ENCODE measurements around the gene NFATC2.

The NFATC2 gene

GRCh38 chr20:51381557-51381956 lies 161.0 kb downstream of the NFATC2 start:
- no peaks in the 10 kb centered on the region for H3K27me3 Mint-ChIP-seq (ENCODE audit: low read depth)
- peaks cover 47% of the 10 kb centered on the region for H3K4me1 Mint-ChIP-seq (ENCODE audit: low read depth)
- H3K27ac Mint-ChIP-seq, result no peak overlapping the region
- peaks cover 40% of the 10 kb centered on the region for H3K36me3 Mint-ChIP-seq (ENCODE audit: low read depth)
- no peaks in the 10 kb centered on the region for H3K9me3 Mint-ChIP-seq
- no peak overlapping the region for H3K4me3 Mint-ChIP-seq

GRCh38 chr20:51380401-51381385 lies 161.8 kb downstream of the NFATC2 start:
- Mint-ChIP-seq H3K27me3 (ENCODE audit: low read depth) (no peaks in the 10 kb centered on the region), H3K9me3 (no peaks in the 10 kb centered on the region), H3K4me1 (ENCODE audit: low read depth) (peaks cover 47% of the 10 kb centered on the region), H3K4me3 (no peak overlapping the region), H3K27ac (peak overlapping the region; percentile 34), H3K36me3 (ENCODE audit: low read depth) (peaks cover 36% of the 10 kb centered on the region)

DNA sequence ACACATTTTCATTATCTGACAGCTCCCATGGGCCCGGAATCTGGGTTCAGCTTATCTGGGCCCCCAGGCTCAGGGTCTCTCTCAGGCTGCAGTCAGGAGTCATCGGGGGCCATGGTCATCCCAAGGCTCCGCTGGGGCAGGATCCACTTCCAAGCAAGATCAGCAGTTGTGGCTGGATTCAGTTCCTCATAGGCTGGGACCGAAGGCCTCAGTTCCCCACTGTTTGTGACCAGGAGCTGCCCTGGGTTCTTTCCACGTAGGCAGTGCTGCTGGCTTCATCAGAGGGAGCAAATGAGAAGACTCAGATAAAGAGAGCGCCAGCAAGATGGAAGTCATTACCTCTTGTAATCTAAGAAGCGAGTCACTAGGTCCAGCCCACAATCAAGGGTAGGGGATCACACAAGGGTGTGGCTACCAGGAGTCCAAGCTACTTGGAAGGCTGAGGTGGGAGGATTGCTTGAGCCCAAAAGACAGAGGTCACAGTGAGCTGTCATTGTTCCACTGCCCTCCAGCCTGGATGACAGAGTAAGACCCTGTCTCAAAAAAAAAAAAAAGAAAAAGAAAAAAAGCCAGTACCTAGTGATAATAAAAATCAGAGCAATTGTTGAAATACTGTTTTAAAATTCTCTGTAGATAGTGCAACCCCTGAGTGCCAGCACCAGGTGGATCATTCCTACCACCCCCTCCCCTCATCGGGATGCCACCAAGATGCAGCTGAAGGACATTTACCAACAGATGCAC lies 162.7 kb downstream of the NFATC2 start:
- H3K4me1 Mint-ChIP-seq (ENCODE audit: low read depth), result peaks cover 43% of the 10 kb centered on the region
- peaks cover 37% of the 10 kb centered on the region for H3K36me3 Mint-ChIP-seq (ENCODE audit: low read depth)
- H3K27me3 Mint-ChIP-seq (ENCODE audit: low read depth), result no peaks in the 10 kb centered on the region
- H3K9me3 Mint-ChIP-seq, result no peaks in the 10 kb centered on the region
- H3K4me3 Mint-ChIP-seq, result no peak overlapping the region
- peak overlapping the region; percentile 42 for H3K27ac Mint-ChIP-seq

DNA sequence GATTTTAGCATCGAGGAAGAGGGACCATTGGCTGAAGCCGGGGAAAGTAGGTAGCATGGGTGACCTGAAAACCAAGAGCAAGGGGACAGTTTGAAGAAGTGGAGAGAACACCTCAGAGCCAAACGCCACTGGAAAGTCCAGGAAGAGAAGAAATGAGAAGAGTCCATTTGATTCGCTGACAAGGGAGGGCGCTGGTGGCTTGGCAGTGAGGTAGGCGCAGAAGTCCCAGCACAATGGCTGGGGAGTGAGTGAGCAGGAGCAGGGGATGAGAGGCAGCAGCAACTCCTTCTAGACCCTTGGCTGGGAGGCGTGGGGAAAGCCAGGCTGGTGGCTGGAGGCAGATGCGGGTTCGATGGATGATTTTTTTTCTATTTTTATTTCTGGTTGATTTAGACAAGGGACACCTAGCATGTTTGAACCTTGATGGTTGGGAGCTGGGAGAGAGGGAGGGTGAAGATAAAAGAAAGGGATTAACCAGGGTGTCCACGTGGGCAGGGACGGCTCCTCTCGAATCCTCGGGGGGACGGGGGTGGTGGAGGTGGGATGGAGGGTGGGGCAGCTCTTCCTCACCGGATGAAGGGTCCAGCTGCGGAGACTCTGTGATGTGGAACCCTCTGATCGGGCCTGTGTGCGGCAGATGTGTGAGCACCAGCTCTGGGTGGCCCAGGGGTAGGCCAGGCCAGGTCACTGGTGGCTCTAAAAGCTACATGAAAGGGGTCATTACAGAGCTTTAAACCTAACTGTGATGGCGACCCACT lies 164.2 kb downstream of the NFATC2 start:
- peaks cover 32% of the 10 kb centered on the region for H3K4me1 Mint-ChIP-seq (ENCODE audit: low read depth)
- H3K4me3 Mint-ChIP-seq, result no peak overlapping the region

GRCh38 chr20:51377132-51377531 lies 165.4 kb downstream of the NFATC2 start:
- Mint-ChIP-seq H3K27me3 (ENCODE audit: low read depth) (no peaks in the 10 kb centered on the region), H3K9me3 (no peaks in the 10 kb centered on the region), H3K4me3 (no peak overlapping the region), H3K4me1 (ENCODE audit: low read depth) (peaks cover 36% of the 10 kb centered on the region), H3K27ac (no peak overlapping the region), H3K36me3 (ENCODE audit: low read depth) (peaks cover 26% of the 10 kb centered on the region)

More for the DNA sequence above, 164.2 kb downstream of the NFATC2 start:
- H3K9me3 Mint-ChIP-seq, result no peaks in the 10 kb centered on the region
- peaks cover 30% of the 10 kb centered on the region for H3K36me3 Mint-ChIP-seq (ENCODE audit: low read depth)
- H3K27ac Mint-ChIP-seq, result peak overlapping the region; percentile 35
- H3K27me3 Mint-ChIP-seq (ENCODE audit: low read depth), result no peaks in the 10 kb centered on the region

- Mint-ChIP-seq H3K9me3 (no peaks in the 10 kb centered on the region), H3K36me3 (ENCODE audit: low read depth) (peaks cover 21% of the 10 kb centered on the region), H3K27ac (no peak overlapping the region), H3K4me1 (ENCODE audit: low read depth) (peaks cover 35% of the 10 kb centered on the region), H3K4me3 (no peak overlapping the region), H3K27me3 (ENCODE audit: low read depth) (no peaks in the 10 kb centered on the region)
These were observed 166.4 kb downstream of the NFATC2 start for GRCh38 chr20:51376111-51376510.

DNA sequence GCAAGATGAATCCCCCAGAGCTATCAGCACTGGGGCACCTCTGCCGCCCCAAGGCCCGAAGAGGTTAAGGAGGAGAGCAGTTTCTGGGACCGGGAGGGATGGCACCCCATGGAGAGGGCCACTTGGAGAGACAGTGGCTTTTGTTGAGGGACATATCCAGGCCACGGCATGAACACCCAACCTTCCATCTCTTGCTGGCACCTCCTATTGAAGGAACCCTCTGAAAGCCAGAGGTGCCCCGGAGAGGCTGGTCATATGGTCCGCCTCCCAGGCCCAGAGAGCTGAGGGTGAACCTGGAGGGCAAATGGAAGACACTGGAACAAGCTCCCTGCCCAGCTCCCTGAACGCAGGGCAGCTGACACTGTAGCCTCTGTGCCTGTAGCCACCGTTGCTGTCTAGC lies 167.0 kb downstream of the NFATC2 start:
- H3K9me3 Mint-ChIP-seq, result no peaks in the 10 kb centered on the region
- H3K27me3 Mint-ChIP-seq (ENCODE audit: low read depth), result no peaks in the 10 kb centered on the region
- H3K4me1 Mint-ChIP-seq (ENCODE audit: low read depth), result peaks cover 35% of the 10 kb centered on the region
- no peak overlapping the region for H3K27ac Mint-ChIP-seq
- H3K36me3 Mint-ChIP-seq (ENCODE audit: low read depth), result peaks cover 16% of the 10 kb centered on the region
- H3K4me3 Mint-ChIP-seq, result no peak overlapping the region

DNA sequence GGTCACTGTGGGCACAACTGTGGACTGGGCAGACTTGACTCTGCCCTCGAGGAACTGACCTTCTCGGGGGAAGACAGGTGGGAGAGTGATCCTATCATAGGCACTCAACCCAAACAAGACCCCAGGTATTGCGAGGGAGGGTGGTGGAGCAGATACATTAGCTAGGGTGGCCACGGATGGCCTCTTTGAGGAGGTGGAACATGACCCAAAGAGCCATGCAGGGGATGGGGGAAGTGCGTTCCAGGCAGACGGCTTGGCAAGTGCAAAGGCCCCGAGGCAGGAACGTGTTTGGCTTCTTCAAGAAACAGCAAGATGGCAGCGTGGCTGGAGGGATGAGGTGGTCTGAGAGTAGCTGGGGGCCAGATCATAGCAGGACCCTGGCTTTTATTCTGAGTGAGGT lies 167.6 kb downstream of the NFATC2 start:
- Mint-ChIP-seq H3K27me3 (ENCODE audit: low read depth) (no peaks in the 10 kb centered on the region), H3K4me3 (no peak overlapping the region), H3K36me3 (ENCODE audit: low read depth) (peaks cover 13% of the 10 kb centered on the region), H3K4me1 (ENCODE audit: low read depth) (peaks cover 33% of the 10 kb centered on the region), H3K9me3 (no peaks in the 10 kb centered on the region), H3K27ac (no peak overlapping the region)

GRCh38 chr20:51374456-51374830 lies 168.1 kb downstream of the NFATC2 start:
- Mint-ChIP-seq H3K9me3 (no peaks in the 10 kb centered on the region), H3K4me1 (ENCODE audit: low read depth) (peaks cover 29% of the 10 kb centered on the region)

DNA sequence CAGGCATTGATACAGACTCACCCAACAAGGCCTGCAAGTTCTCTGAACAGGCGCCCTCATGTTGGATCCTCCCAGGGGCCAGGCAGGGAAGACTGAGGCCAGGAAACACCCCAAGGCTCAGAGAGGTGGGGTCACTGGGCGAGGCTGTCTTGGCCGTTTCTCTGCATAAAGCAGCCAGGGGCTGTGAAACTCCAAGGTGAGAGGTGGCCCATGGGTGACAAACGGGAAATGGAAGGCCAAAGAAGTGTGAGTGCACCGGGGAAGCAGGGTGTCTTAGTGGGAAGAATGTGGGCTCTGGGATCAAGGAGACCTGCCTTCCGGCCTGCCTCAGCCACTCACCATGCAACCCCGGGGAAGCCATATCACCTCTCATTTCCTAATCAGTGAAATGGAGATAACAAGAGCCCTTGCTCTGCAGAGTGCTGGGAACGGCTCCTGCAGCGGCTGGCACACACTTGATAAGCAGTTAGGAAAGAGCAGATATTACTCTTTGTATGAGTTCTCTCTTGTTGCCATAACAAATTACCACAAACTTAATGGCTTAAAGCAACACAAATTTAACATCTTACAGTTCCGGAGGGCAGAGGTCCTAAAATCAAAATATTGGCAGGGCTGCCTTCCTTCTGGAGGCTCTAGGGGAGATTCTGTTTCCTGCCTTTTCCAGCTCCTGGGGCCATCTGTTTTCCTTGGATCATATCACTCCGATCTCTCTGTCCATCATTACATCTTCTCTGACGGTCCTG lies 168.6 kb downstream of the NFATC2 start:
- peaks cover 29% of the 10 kb centered on the region for H3K4me1 Mint-ChIP-seq (ENCODE audit: low read depth)
- H3K27ac Mint-ChIP-seq, result no peak overlapping the region

More at GRCh38 chr20:51374456-51374830, 168.1 kb downstream of the NFATC2 start:
- no peak overlapping the region for H3K4me3 Mint-ChIP-seq
- peaks cover 10% of the 10 kb centered on the region for H3K36me3 Mint-ChIP-seq (ENCODE audit: low read depth)
- H3K27me3 Mint-ChIP-seq (ENCODE audit: low read depth), result no peaks in the 10 kb centered on the region
- no peak overlapping the region for H3K27ac Mint-ChIP-seq

DNA sequence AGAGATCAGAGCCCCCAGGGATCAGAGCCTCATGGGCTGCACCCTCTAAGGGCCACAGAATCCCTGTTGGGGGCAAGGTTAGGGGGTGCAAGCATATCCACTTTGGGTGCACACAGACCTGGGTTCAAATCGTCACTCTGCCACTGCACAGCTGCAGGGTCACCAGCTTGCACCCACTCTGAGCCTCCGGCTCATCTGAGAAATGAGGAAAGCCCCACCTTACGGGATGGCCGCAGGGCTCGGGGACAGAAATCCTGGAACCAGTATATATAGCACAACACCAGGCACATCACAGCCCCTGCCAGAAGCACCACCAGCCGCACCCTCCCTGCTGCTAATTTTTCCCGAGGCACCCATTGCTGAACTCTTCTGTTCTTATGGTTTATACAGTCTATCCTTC lies 169.6 kb downstream of the NFATC2 start:
- Mint-ChIP-seq H3K36me3 (ENCODE audit: low read depth) (peaks cover 5% of the 10 kb centered on the region), H3K4me3 (no peak overlapping the region), H3K4me1 (ENCODE audit: low read depth) (peaks cover 25% of the 10 kb centered on the region), H3K9me3 (no peaks in the 10 kb centered on the region), H3K27me3 (ENCODE audit: low read depth) (peaks cover 6% of the 10 kb centered on the region), H3K27ac (no peak overlapping the region)

More for the DNA sequence above, 168.6 kb downstream of the NFATC2 start:
- Mint-ChIP-seq H3K4me3 (no peak overlapping the region), H3K36me3 (ENCODE audit: low read depth) (peaks cover 10% of the 10 kb centered on the region), H3K9me3 (no peaks in the 10 kb centered on the region), H3K27me3 (ENCODE audit: low read depth) (no peaks in the 10 kb centered on the region)

- no peak overlapping the region for H3K27ac Mint-ChIP-seq
- H3K4me3 Mint-ChIP-seq, result no peak overlapping the region
- H3K4me1 Mint-ChIP-seq (ENCODE audit: low read depth), result peaks cover 22% of the 10 kb centered on the region
- H3K9me3 Mint-ChIP-seq, result no peaks in the 10 kb centered on the region
- peaks cover 4% of the 10 kb centered on the region for H3K36me3 Mint-ChIP-seq (ENCODE audit: low read depth)
- peaks cover 6% of the 10 kb centered on the region for H3K27me3 Mint-ChIP-seq (ENCODE audit: low read depth)
These were observed 170.2 kb downstream of the NFATC2 start for GRCh38 chr20:51372176-51372803.

DNA sequence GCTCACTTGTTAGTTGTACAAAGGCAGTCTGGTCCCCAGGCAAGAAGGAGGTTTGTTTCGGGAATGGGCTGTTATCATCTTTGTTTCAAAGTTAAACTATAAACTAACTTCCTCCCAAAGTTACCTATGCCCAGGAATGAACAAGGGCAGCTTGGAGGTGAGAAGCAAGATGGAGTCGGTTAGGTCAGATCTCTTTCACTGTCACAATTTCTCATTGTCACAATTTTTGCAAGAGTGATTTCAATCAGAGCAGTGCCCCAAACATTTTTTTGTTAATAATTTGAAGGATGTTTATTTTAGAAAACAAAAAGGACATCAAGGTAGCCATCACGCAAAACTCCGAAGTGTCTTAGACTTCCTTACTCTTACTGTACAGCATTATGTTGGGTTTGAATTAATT lies 170.8 kb downstream of the NFATC2 start:
- no peak overlapping the region for H3K4me3 Mint-ChIP-seq
- peaks cover 2% of the 10 kb centered on the region for H3K36me3 Mint-ChIP-seq (ENCODE audit: low read depth)
- peaks cover 6% of the 10 kb centered on the region for H3K27me3 Mint-ChIP-seq (ENCODE audit: low read depth)
- no peak overlapping the region for H3K27ac Mint-ChIP-seq
- peaks cover 20% of the 10 kb centered on the region for H3K4me1 Mint-ChIP-seq (ENCODE audit: low read depth)
- H3K9me3 Mint-ChIP-seq, result no peaks in the 10 kb centered on the region
